Progenitor cell of endocrine pancreas (in vitro differentiated cells): ENCODE data around the gene MPV17L. TPM values are rescaled to one million over a fixed set of nuclear protein-coding genes. Genes with fewer than 3 reads are reported as not detected.
"Not testable (repeated sequence)": the region's sequence is repeated elsewhere in the genome, so short reads cannot be mapped to it uniquely, and the experiment has no call there.

Experiments
- DNase-seq: peaks from one replicate; pipeline ENCODE4 v3.0.0; 2021; ENCODE audit warnings: low spot score; ENCODE audit not compliant: unreplicated experiment
- H3K27ac Mint-ChIP-seq: 2 replicates; pipeline ENCODE4 v1.8.0; 2021; ENCODE audit warnings: mild to moderate bottlenecking, moderate library complexity, mixed read lengths
- H3K27me3 Mint-ChIP-seq: 2 replicates; pipeline ENCODE4 v1.8.0; 2021; ENCODE audit warnings: mixed read lengths
- H3K36me3 Mint-ChIP-seq: 2 replicates; pipeline ENCODE4 v1.8.0; 2022; ENCODE audit warnings: mixed read lengths; ENCODE audit not compliant: insufficient read depth
- H3K4me1 Mint-ChIP-seq: 2 replicates; pipeline ENCODE4 v1.8.0; 2021; ENCODE audit warnings: low read depth, mixed read lengths
- H3K4me3 Mint-ChIP-seq: 2 replicates; pipeline ENCODE4 v1.8.0; 2021; ENCODE audit warnings: low read depth, mild to moderate bottlenecking, moderate library complexity, mixed read lengths
- H3K9me3 Mint-ChIP-seq: 2 replicates; pipeline ENCODE4 v1.8.0; 2021; ENCODE audit warnings: low read depth, mixed read lengths
- CTCF ChIP-seq: fragments of 200-600 bp; sonication (generic); IDR thresholded peaks from one replicate; pipeline ENCODE4 v1.5.0; 2021; ENCODE audit warnings: antibody characterized with exemption, mild to moderate bottlenecking; ENCODE audit not compliant: unreplicated experiment
- total RNA-seq: library from RNA; stranded (reverse); gene quantifications from 2 replicates; pipeline ENCODE4 v1.2.1, GENCODE V29; 2021

The MPV17L gene
- total RNA-seq, 1 donor from 2014 or later = 37.6 TPM

- Mint-ChIP-seq H3K9me3 (no peaks in the 10 kb centered on the region), H3K4me3 (no peak overlapping the region), H3K4me1 (no peaks in the 10 kb centered on the region), H3K27ac (no peak overlapping the region), H3K27me3 (no peaks in the 10 kb centered on the region), H3K36me3 (no peaks in the 10 kb centered on the region)
- DNase-seq = no peak
- no peak for TF ChIP-seq CTCF
Measured at GRCh38 chr16:15418206-15418605, 22.7 kb downstream of the MPV17L start.

- H3K9me3 Mint-ChIP-seq, H3K36me3 Mint-ChIP-seq, H3K4me1 Mint-ChIP-seq, DNase-seq, H3K4me3 Mint-ChIP-seq, H3K27ac Mint-ChIP-seq, H3K27me3 Mint-ChIP-seq: not testable (repeated sequence)
Measured at GRCh38 chr16:15421696-15422095, 26.1 kb downstream of the MPV17L start.

GRCh38 chr16:15422222-15422621, 26.7 kb downstream of the MPV17L start:
- Mint-ChIP-seq H3K9me3 (no peaks in the 10 kb centered on the region), H3K36me3 (peaks cover 2% of the 10 kb centered on the region), H3K27me3 (no peaks in the 10 kb centered on the region), H3K27ac (no peak overlapping the region), H3K4me3 (no peak overlapping the region), H3K4me1 (no peaks in the 10 kb centered on the region)
- no peak for TF ChIP-seq CTCF
- DNase-seq = no peak

- DNase-seq = no peak
- Mint-ChIP-seq H3K4me3 (no peak overlapping the region), H3K27ac (peak overlapping the region; percentile 59), H3K9me3 (no peaks in the 10 kb centered on the region), H3K27me3 (no peaks in the 10 kb centered on the region), H3K4me1 (no peaks in the 10 kb centered on the region), H3K36me3 (peaks cover 2% of the 10 kb centered on the region)
- no peak for TF ChIP-seq CTCF
Measured at GRCh38 chr16:15425861-15426260, 30.3 kb downstream of the MPV17L start.

- Mint-ChIP-seq H3K27ac (no peak overlapping the region), H3K9me3 (no peaks in the 10 kb centered on the region), H3K27me3 (no peaks in the 10 kb centered on the region), H3K36me3 (peaks cover 2% of the 10 kb centered on the region), H3K4me3 (no peak overlapping the region), H3K4me1 (no peaks in the 10 kb centered on the region)
- no peak for DNase-seq
- no peak for TF ChIP-seq CTCF
Measured at GRCh38 chr16:15426796-15427195, 31.2 kb downstream of the MPV17L start.

GRCh38 chr16:15427648-15428239, 32.2 kb downstream of the MPV17L start:
- no peaks in the 10 kb centered on the region for H3K9me3 Mint-ChIP-seq
- no peaks in the 10 kb centered on the region for H3K27me3 Mint-ChIP-seq
- no peak overlapping the region for H3K4me3 Mint-ChIP-seq
- no peak for DNase-seq
- peaks cover 2% of the 10 kb centered on the region for H3K36me3 Mint-ChIP-seq
- no peaks in the 10 kb centered on the region for H3K4me1 Mint-ChIP-seq
- no peak overlapping the region for H3K27ac Mint-ChIP-seq
- TF ChIP-seq CTCF = peak; percentile 55

- not testable (repeated sequence) for H3K4me3 Mint-ChIP-seq, DNase-seq, H3K27ac Mint-ChIP-seq, H3K4me1 Mint-ChIP-seq, H3K36me3 Mint-ChIP-seq, H3K9me3 Mint-ChIP-seq
- H3K27me3 Mint-ChIP-seq = peaks cover 25% of the 10 kb centered on the region
Measured at GRCh38 chr16:15430884-15431283, 35.3 kb downstream of the MPV17L start.
